HEK293 (cell line): ENCODE data around the gene IQCB1.

Experiments used
- CTCF ChIA-PET: fragments of 350-600 bp; formaldehyde crosslinking; extraction: SDS; loops from one replicate; lab custom pipeline; 2021; ENCODE audit warnings: antibody characterized with exemption; lab: Yijun Ruan, JAX
- POLR2A ChIA-PET: fragments of 300-600 bp; formaldehyde crosslinking; extraction: SDS; loops from one replicate; lab custom pipeline; 2020; ENCODE audit warnings: antibody characterized with exemption, inconsistent platforms; lab: Yijun Ruan, JAX
- H3K27ac ChIP-seq: fragments of 200-500 bp; sonication (Bioruptor generic); 2 replicates; pipeline ENCODE4 v1.5.1; 2014; ENCODE audit warnings: low read depth, low read length, control low read depth, inconsistent platforms; ENCODE audit errors: extremely low read depth
- H3K36me3 ChIP-seq, 2 experiments: fragments of 200-500 bp in 1 of 2; sonication (Bioruptor generic) in 1 of 2; 1 replicate in 1 of 2; 2 replicates in 1 of 2; pipeline ENCODE4 v1.5.1; 2014 to 2017; ENCODE audit warnings: inconsistent platforms in 2 of 2, low read length in 2 of 2; ENCODE audit not compliant: control insufficient read depth in 2 of 2, insufficient read depth in 1 of 2
- H3K4me1 ChIP-seq: fragments of 200-500 bp; sonication (Bioruptor generic); 2 replicates; pipeline ENCODE4 v1.5.1; 2014; ENCODE audit warnings: mild to moderate bottlenecking, low read length, inconsistent platforms; ENCODE audit not compliant: control insufficient read depth, insufficient read depth
- H3K4me3 ChIP-seq: 2 replicates; pipeline ENCODE4 v1.5.1; 2011; ENCODE audit warnings: low read depth, mild to moderate bottlenecking, control low read depth, low read length, moderate library complexity
- H3K9me3 ChIP-seq: fragments of 200-500 bp; sonication (Bioruptor generic); 2 replicates; pipeline ENCODE4 v1.5.1; 2014; ENCODE audit warnings: low read depth, low read length, inconsistent platforms; ENCODE audit not compliant: control insufficient read depth, insufficient read depth
- HOXA7 ChIP-seq: sonication (generic); formaldehyde crosslinking; IDR thresholded peaks from 2 replicates; pipeline ENCODE4 v1.8.1; 2022; ENCODE audit warnings: missing genetic modification reagents, borderline replicate concordance
- IKZF3 ChIP-seq: fragments of 450-650 bp; IDR thresholded peaks from 2 replicates; pipeline ENCODE4 v1.5.0; 2018; ENCODE audit warnings: missing biosample characterization, mild to moderate bottlenecking, missing genetic modification characterization, moderate library complexity
- KLF16 ChIP-seq: fragments of 450-650 bp; formaldehyde crosslinking; IDR thresholded peaks from 2 replicates; pipeline ENCODE4 v1.5.1; 2017; ENCODE audit warnings: missing biosample characterization, missing genetic modification characterization
- PRDM2 ChIP-seq: fragments of 450-650 bp; formaldehyde crosslinking; IDR thresholded peaks from 2 replicates; pipeline ENCODE4 v1.5.1; 2016; ENCODE audit warnings: missing biosample characterization, missing genetic modification characterization, borderline replicate concordance
- SALL2 ChIP-seq: fragments of 450-650 bp; formaldehyde crosslinking; IDR thresholded peaks from 2 replicates; pipeline ENCODE4 v1.5.0; 2017; ENCODE audit warnings: missing biosample characterization, mild to moderate bottlenecking, missing genetic modification characterization, borderline replicate concordance
- ZBTB1 ChIP-seq: fragments of 450-650 bp; formaldehyde crosslinking; IDR thresholded peaks from 2 replicates; pipeline ENCODE4 v1.5.1; 2016; ENCODE audit warnings: missing biosample characterization, missing genetic modification characterization
- ZNF112 ChIP-seq: fragments of 450-650 bp; formaldehyde crosslinking; IDR thresholded peaks from 2 replicates; pipeline ENCODE4 v1.5.0; 2017; ENCODE audit warnings: missing biosample characterization, missing genetic modification characterization
- ZNF169 ChIP-seq: fragments of 450-650 bp; formaldehyde crosslinking; IDR thresholded peaks from 2 replicates; pipeline ENCODE4 v1.5.1; 2016; ENCODE audit warnings: missing biosample characterization, missing genetic modification characterization
- ZNF302 ChIP-seq: fragments of 450-650 bp; formaldehyde crosslinking; IDR thresholded peaks from 2 replicates; pipeline ENCODE4 v1.5.1; 2016; ENCODE audit warnings: missing biosample characterization, missing genetic modification characterization, low read depth
- ZNF416 ChIP-seq: fragments of 450-650 bp; formaldehyde crosslinking; IDR thresholded peaks from 2 replicates; pipeline ENCODE4 v1.5.1; 2016; ENCODE audit warnings: missing biosample characterization, missing genetic modification characterization
- ZNF426 ChIP-seq: fragments of 450-650 bp; formaldehyde crosslinking; IDR thresholded peaks from 2 replicates; pipeline ENCODE4 v1.5.1; 2017; ENCODE audit warnings: missing biosample characterization, missing genetic modification characterization, mild to moderate bottlenecking, inconsistent platforms, moderate library complexity
- ZNF530 ChIP-seq: fragments of 450-650 bp; formaldehyde crosslinking; IDR thresholded peaks from 2 replicates; pipeline ENCODE4 v1.5.1; 2016; ENCODE audit warnings: low read depth, missing biosample characterization, missing genetic modification characterization
- ZNF660 ChIP-seq: fragments of 450-650 bp; IDR thresholded peaks from 2 replicates; pipeline ENCODE4 v1.5.1; 2018; ENCODE audit warnings: missing biosample characterization, mild to moderate bottlenecking, missing genetic modification characterization
- TF ChIP-seq, protein P1 (sequence below): fragments of 450-650 bp; formaldehyde crosslinking; IDR thresholded peaks from 2 replicates; pipeline ENCODE4 v1.5.1; 2016; ENCODE audit warnings: missing biosample characterization, missing genetic modification characterization, low read depth
- TF ChIP-seq, protein P2 (sequence below): fragments of 450-650 bp; formaldehyde crosslinking; IDR thresholded peaks from 2 replicates; pipeline ENCODE4 v1.5.1; 2016; ENCODE audit warnings: missing biosample characterization, missing genetic modification characterization
- TF ChIP-seq, protein P3 (sequence below): fragments of 450-650 bp; formaldehyde crosslinking; IDR thresholded peaks from 2 replicates; pipeline ENCODE4 v1.5.1; 2016; ENCODE audit warnings: missing biosample characterization, missing genetic modification characterization
- TF ChIP-seq, protein P4 (sequence below): fragments of 450-650 bp; formaldehyde crosslinking; IDR thresholded peaks from 2 replicates; pipeline ENCODE4 v1.5.1; 2016; ENCODE audit warnings: missing biosample characterization, missing genetic modification characterization

The IQCB1 gene

DNA sequence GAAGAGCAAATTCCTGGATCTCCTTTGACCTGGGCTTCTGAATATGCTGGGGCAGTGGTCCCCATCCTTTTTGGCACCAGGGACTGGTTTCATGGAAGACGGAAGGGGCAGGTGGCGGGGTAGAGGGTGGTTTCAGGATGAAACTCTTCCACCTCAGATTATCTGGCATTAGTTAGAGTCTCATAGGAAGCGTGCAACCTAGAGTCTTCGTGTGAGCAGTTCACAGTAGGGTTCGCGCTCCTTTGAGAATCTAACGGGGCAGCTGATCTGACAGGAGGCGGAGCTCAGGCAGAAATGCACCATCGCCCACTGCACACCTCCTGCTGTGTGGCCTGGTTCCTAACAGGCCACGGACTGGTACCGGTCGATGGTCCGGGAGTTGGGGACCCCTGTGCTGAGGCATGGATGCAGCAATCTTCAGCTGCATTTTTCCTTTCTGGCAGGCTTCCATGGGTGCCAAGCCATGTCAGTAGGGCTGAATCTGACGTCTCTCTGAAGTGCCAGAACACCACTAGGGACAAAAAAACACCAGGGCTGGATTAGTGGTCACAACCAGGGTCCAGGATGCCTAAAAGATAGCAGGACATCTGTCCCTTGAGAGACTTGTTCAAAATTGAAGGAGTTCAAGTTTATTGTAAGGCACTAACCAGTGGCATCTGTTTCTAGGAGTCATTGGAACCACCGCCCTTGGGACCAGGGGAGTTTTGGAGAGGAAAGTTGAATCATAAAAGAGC, 76.9 kb downstream of the IQCB1 start:
- H3K36me3 ChIP-seq: no peaks in the 10 kb centered on the region
- TF ChIP-seq, protein P1, sequence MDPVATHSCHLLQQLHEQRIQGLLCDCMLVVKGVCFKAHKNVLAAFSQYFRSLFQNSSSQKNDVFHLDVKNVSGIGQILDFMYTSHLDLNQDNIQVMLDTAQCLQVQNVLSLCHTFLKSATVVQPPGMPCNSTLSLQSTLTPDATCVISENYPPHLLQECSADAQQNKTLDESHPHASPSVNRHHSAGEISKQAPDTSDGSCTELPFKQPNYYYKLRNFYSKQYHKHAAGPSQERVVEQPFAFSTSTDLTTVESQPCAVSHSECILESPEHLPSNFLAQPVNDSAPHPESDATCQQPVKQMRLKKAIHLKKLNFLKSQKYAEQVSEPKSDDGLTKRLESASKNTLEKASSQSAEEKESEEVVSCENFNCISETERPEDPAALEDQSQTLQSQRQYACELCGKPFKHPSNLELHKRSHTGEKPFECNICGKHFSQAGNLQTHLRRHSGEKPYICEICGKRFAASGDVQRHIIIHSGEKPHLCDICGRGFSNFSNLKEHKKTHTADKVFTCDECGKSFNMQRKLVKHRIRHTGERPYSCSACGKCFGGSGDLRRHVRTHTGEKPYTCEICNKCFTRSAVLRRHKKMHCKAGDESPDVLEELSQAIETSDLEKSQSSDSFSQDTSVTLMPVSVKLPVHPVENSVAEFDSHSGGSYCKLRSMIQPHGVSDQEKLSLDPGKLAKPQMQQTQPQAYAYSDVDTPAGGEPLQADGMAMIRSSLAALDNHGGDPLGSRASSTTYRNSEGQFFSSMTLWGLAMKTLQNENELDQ (tag by site-specific recombination): no peak
- TF ChIP-seq ZNF112 (tag by site-specific recombination): no peak
- TF ChIP-seq ZNF302 (tag by site-specific recombination): no peak
- no peak for TF ChIP-seq SALL2 (tag by site-specific recombination)
- no peak for TF ChIP-seq ZNF169 (tag by site-specific recombination)
- no peak for TF ChIP-seq KLF16 (tag by site-specific recombination)
- no peak for TF ChIP-seq ZNF530 (tag by site-specific recombination)
- TF ChIP-seq, protein P2, sequence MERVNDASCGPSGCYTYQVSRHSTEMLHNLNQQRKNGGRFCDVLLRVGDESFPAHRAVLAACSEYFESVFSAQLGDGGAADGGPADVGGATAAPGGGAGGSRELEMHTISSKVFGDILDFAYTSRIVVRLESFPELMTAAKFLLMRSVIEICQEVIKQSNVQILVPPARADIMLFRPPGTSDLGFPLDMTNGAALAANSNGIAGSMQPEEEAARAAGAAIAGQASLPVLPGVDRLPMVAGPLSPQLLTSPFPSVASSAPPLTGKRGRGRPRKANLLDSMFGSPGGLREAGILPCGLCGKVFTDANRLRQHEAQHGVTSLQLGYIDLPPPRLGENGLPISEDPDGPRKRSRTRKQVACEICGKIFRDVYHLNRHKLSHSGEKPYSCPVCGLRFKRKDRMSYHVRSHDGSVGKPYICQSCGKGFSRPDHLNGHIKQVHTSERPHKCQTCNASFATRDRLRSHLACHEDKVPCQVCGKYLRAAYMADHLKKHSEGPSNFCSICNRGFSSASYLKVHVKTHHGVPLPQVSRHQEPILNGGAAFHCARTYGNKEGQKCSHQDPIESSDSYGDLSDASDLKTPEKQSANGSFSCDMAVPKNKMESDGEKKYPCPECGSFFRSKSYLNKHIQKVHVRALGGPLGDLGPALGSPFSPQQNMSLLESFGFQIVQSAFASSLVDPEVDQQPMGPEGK (tag by site-specific recombination): no peak
- TF ChIP-seq HOXA7: no peak
- no peak for TF ChIP-seq ZNF416 (tag by site-specific recombination)
- no peaks in the 10 kb centered on the region for H3K9me3 ChIP-seq
- H3K4me3 ChIP-seq: no peak overlapping the region
- no peaks in the 10 kb centered on the region for H3K4me1 ChIP-seq
- POLR2A ChIA-PET: interaction anchor here (1.3 kb wide), 1 partner anchor 10 kb away, joined by 3 read pairs; no protein-coding TSS in a partner anchor
- H3K27ac ChIP-seq: no peak overlapping the region
- CTCF ChIA-PET: no interaction called here

GRCh38 chr3:121757087-121757811, 77.6 kb downstream of the IQCB1 start:
- POLR2A ChIA-PET: interaction anchor here (1.3 kb wide), 1 partner anchor 10 kb away, joined by 3 read pairs; no protein-coding TSS in a partner anchor
- Histone ChIP-seq H3K36me3 (no peaks in the 10 kb centered on the region), H3K4me1 (no peaks in the 10 kb centered on the region), H3K4me3 (no peak overlapping the region), H3K9me3 (no peaks in the 10 kb centered on the region), H3K27ac (no peak overlapping the region)
- TF ChIP-seq ZNF426 (tag by site-specific recombination): no peak
- TF ChIP-seq, protein P3, sequence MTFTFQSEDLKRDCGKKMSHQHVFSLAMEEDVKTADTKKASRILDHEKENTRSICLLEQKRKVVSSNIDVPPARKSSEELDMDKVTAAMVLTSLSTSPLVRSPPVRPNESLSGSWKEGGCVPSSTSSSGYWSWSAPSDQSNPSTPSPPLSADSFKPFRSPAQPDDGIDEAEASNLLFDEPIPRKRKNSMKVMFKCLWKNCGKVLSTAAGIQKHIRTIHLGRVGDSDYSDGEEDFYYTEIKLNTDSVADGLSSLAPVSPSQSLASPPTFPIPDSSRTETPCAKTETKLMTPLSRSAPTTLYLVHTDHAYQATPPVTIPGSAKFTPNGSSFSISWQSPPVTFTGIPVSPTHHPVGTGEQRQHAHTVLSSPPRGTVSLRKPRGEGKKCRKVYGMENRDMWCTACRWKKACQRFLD (tag by site-specific recombination): no peak
- TF ChIP-seq PRDM2 (tag by site-specific recombination): no peak
- TF ChIP-seq, protein P4, sequence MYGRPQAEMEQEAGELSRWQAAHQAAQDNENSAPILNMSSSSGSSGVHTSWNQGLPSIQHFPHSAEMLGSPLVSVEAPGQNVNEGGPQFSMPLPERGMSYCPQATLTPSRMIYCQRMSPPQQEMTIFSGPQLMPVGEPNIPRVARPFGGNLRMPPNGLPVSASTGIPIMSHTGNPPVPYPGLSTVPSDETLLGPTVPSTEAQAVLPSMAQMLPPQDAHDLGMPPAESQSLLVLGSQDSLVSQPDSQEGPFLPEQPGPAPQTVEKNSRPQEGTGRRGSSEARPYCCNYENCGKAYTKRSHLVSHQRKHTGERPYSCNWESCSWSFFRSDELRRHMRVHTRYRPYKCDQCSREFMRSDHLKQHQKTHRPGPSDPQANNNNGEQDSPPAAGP (tag by site-specific recombination): no peak
- TF ChIP-seq ZNF660: peak; percentile 86; the same call in 1 of the 2 replicates
- TF ChIP-seq IKZF3 (tag by site-specific recombination): no peak
- no peak for TF ChIP-seq ZBTB1 (tag by site-specific recombination)
- no peak for TF ChIP-seq ZNF302 (tag by site-specific recombination)
- CTCF ChIA-PET: interaction anchor here (0.6 kb wide), 1 partner anchor 75 kb away, joined by 4 read pairs; no protein-coding TSS in a partner anchor
